ENCODE measurements around the gene ASCC3.

The ASCC3 gene

GRCh38 chr6:100808638-100809275 is 72.4 kb downstream of the ASCC3 start:
- no peak overlapping the region for H3K4me3 ChIP-seq (ENCODE audit: low read depth, low read length)
- TF ChIP-seq, protein P1, sequence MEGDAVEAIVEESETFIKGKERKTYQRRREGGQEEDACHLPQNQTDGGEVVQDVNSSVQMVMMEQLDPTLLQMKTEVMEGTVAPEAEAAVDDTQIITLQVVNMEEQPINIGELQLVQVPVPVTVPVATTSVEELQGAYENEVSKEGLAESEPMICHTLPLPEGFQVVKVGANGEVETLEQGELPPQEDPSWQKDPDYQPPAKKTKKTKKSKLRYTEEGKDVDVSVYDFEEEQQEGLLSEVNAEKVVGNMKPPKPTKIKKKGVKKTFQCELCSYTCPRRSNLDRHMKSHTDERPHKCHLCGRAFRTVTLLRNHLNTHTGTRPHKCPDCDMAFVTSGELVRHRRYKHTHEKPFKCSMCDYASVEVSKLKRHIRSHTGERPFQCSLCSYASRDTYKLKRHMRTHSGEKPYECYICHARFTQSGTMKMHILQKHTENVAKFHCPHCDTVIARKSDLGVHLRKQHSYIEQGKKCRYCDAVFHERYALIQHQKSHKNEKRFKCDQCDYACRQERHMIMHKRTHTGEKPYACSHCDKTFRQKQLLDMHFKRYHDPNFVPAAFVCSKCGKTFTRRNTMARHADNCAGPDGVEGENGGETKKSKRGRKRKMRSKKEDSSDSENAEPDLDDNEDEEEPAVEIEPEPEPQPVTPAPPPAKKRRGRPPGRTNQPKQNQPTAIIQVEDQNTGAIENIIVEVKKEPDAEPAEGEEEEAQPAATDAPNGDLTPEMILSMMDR (IDR thresholded peaks at IDR 0.05; ENCODE audit: low read depth, low read length) = no peak

GRCh38 chr6:100806296-100806695 is 74.8 kb downstream of the ASCC3 start:
- TF ChIP-seq, protein P1 (IDR thresholded peaks at IDR 0.05; ENCODE audit: low read depth, low read length) = no peak
- H3K4me3 ChIP-seq (ENCODE audit: low read depth, low read length) = no peak overlapping the region

DNA sequence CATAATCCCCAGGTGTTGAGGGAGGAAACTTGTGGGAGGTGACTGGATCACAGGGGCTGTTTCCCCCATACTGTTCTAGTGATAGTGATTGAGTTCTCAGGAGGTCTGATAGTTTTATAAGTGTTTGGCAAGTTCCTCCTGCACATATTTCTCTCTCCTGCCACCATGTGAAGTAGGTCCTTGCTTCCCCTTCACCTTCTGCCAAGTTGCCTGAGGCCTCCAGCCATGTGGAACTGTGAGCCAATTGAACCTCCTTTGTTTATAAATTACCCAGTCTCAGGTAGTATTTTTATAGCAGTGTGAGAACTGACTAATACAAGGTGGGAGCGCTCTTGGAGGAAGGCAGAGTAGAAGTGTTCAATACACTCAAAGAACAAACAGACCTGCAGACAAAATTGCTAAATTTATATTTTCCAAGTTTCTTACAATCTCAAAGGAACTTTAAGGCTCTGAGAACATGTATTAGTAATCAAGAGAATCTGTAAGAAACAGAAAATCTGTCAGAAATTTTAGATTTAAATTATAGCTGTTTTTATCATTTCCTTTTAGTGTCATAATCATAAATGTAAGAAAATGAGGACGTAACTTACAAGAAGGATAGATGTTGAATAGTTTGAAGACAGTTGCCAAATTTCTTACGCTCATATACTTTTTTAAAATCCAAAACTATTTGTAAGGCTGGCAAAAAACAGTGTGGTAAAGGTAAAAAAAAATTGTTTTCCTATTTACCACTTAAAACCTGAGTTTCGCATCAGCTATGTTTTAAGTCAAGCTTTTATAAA is 77.7 kb downstream of the ASCC3 start:
- H3K4me3 ChIP-seq (ENCODE audit: low read depth, low read length) = no peak overlapping the region
- TF ChIP-seq, protein P1 (IDR thresholded peaks at IDR 0.05; ENCODE audit: low read depth, low read length) = no peak

GRCh38 chr6:100801036-100801435 is 80.1 kb downstream of the ASCC3 start:
- H3K4me3 ChIP-seq (ENCODE audit: low read depth, low read length) = no peak overlapping the region
- TF ChIP-seq, protein P1 (IDR thresholded peaks at IDR 0.05; ENCODE audit: low read depth, low read length) = no peak

DNA sequence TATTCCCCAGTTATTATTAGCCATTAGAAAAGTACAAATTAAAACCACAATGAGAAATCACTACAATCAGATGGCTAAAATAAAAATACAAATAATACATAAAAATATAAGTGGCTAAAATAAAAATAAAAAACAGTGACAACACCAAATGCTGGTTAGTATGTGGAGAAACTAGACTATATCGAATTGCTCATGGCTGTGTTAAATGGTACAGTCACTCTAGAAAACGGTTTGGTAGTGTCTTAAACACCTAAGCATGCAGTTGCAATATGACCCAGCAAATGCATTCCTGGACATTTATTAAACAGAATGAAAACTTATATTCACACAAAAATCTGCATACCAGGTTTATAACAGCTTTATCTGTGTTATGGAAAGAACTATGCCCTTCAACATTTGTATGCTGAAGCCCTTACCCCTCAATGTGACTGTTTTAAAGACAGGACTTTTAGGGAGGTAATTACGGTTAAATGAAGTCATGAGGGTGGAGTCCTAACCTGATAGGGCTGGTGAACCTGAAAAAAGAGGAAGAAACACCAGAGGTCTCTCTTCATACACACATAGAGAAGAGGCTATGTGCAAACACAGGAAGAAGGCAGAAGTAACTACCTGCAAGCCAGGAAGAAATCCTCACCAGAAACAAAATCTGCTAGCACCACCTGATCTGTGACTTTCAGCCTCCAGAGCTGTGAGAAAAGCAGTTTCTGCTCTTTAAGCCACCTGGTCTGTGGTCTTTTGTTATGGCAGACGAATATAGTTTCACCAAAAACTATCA is 84.9 kb downstream of the ASCC3 start:
- TF ChIP-seq, protein P1 (IDR thresholded peaks at IDR 0.05; ENCODE audit: low read depth, low read length) = no peak
- no peak overlapping the region for H3K4me3 ChIP-seq (ENCODE audit: low read depth, low read length)

DNA sequence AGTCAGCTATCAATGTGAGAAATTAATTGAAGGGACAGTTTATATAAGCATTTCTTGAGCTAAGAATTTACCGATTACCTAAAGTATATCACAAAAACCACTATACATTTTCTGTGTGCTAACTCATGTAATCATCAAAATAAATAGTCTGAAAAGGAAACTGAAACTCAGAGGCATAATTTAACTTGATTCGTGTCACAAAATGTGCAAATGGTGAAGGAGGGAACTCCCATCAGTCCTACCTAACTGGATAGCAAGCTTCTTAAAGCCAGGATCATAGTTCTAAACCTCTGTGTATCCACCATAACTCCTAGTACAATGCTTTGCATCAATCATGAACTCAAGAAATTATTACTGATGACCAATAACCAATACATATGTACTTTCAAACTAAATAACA is 91.0 kb downstream of the ASCC3 start:
- no peak overlapping the region for H3K4me3 ChIP-seq (ENCODE audit: low read depth, low read length)
- TF ChIP-seq, protein P1 (IDR thresholded peaks at IDR 0.05; ENCODE audit: low read depth, low read length) = no peak

Measured in WI38 (cell line).